Endothelial cell of umbilical vein (primary cell): ENCODE results near the gene ARMC3. TPM values are rescaled to one million over a fixed set of nuclear protein-coding genes. Genes with fewer than 3 reads are reported as not detected.

Experiments used
- BruUV-seq: library from RNA; stranded (reverse); fragments of 400-500 nt; replicated peaks from 2 replicates; lab custom pipeline; 2021; lab: Mats Ljungman, UMichigan
- CTCF ChIA-PET: fragments of 300-600, 350-600 bp; sonication (Branson Sonifier 250); formaldehyde crosslinking; loops from one replicate; lab custom pipeline; 2021; ENCODE audit warnings: antibody characterized with exemption, inconsistent platforms; lab: Charles Lee
- POLR2A ChIA-PET: fragments of 300-600, 350-600 bp; sonication (Branson Sonifier 250); formaldehyde crosslinking; loops from one replicate; lab custom pipeline; 2021; ENCODE audit warnings: antibody characterized with exemption, inconsistent platforms; lab: Charles Lee
- DNase-seq: peaks from one replicate; pipeline ENCODE4 v3.0.0-alpha.2; 2011; ENCODE audit warnings: low read depth, low spot score
- FAIRE-seq: peaks from 2 replicates; lab custom pipeline; 2011; peaks lifted over from hg19 to GRCh38; lab: Jason Lieb, UNC
- H2AFZ ChIP-seq: 2 replicates; pipeline ENCODE4 v1.6.0; 2012; ENCODE audit warnings: low read depth, low read length, control low read depth, inconsistent platforms
- H3K27ac ChIP-seq: 2 replicates; pipeline ENCODE4 v1.5.1; 2011; ENCODE audit warnings: low read depth, mild to moderate bottlenecking, control low read depth, low read length, moderate library complexity; ENCODE audit not compliant: insufficient read depth
- H3K27me3 ChIP-seq, 2 experiments: 2 replicates each; pipeline versions ENCODE4 v1.6.0 to v1.6.1; 2011; ENCODE audit warnings: low read length in 2 of 2, mixed read lengths in 1 of 2; ENCODE audit not compliant: control insufficient read depth in 2 of 2, insufficient read depth in 2 of 2
- H3K36me3 ChIP-seq, 2 experiments: 2 replicates in 1 of 2; 3 replicates in 1 of 2; pipeline ENCODE4 v1.5.1; 2011; ENCODE audit warnings: low read length in 2 of 2, mild to moderate bottlenecking in 1 of 2, moderate library complexity in 1 of 2; ENCODE audit not compliant: control insufficient read depth in 2 of 2, insufficient read depth in 2 of 2; ENCODE audit errors: extremely low read depth in 1 of 2
- H3K4me1 ChIP-seq: 3 replicates; pipeline ENCODE4 v1.5.1; 2011; ENCODE audit warnings: mild to moderate bottlenecking, low read length; ENCODE audit not compliant: control insufficient read depth, insufficient read depth; ENCODE audit errors: extremely low read depth
- H3K4me2 ChIP-seq: 2 replicates; pipeline ENCODE4 v1.6.1; 2011; ENCODE audit warnings: low read length, control low read depth, mixed read lengths; ENCODE audit not compliant: insufficient read depth
- H3K4me3 ChIP-seq, 3 experiments: fragments of 200-600 bp in 1 of 3; sonication (generic), shearing (Covaris generic) in 1 of 3; replicated peaks in 1 of 3; 2 replicates each; pipeline ENCODE4 v1.5.1; 2011 to 2016; ENCODE audit warnings: control low read depth in 3 of 3, low read length in 3 of 3, mild to moderate bottlenecking in 2 of 3, inconsistent platforms in 1 of 3, low read depth in 1 of 3, moderate library complexity in 1 of 3; ENCODE audit not compliant: insufficient read depth in 1 of 3
- H3K79me2 ChIP-seq: 2 replicates; pipeline ENCODE4 v1.6.0; 2012; ENCODE audit warnings: low read length, inconsistent platforms; ENCODE audit not compliant: control insufficient read depth, insufficient read depth
- H3K9ac ChIP-seq: replicated peaks from 2 replicates; pipeline ENCODE3; 2011; ENCODE audit warnings: low read length, control low read depth; ENCODE audit not compliant: insufficient read depth; ENCODE audit errors: extremely low read depth
- H3K9me1 ChIP-seq: replicated peaks from 3 replicates; pipeline ENCODE4 v1.6.0; 2011; ENCODE audit warnings: mild to moderate bottlenecking, low read length; ENCODE audit not compliant: control insufficient read depth, insufficient read depth; ENCODE audit errors: extremely low read depth
- H3K9me3 ChIP-seq: replicated peaks from 2 replicates; pipeline ENCODE4 v1.5.1; 2012; ENCODE audit warnings: low read length, inconsistent platforms; ENCODE audit not compliant: control insufficient read depth, insufficient read depth
- H4K20me1 ChIP-seq: replicated peaks from 2 replicates; pipeline ENCODE3; 2011; ENCODE audit warnings: mild to moderate bottlenecking, low read length; ENCODE audit not compliant: control insufficient read depth, insufficient read depth; ENCODE audit errors: extremely low read depth
- CTCF ChIP-seq, 2 donors: IDR thresholded peaks; 1 replicate in 1 of 2; 2 replicates in 1 of 2; pipeline ENCODE4 v1.5.1; 2011; ENCODE audit warnings: low read length in 2 of 2, mild to moderate bottlenecking in 2 of 2, moderate library complexity in 2 of 2, control low read depth in 1 of 2, inconsistent platforms in 1 of 2, low read depth in 1 of 2; ENCODE audit not compliant: insufficient read depth in 1 of 2; ENCODE audit errors: extremely low read depth in 1 of 2
- EZH2 ChIP-seq: IDR thresholded peaks from 2 replicates; pipeline ENCODE4 v1.6.1; 2012; ENCODE audit warnings: borderline replicate concordance, low read depth, mild to moderate bottlenecking, moderate library complexity, low read length, inconsistent platforms; ENCODE audit not compliant: severe bottlenecking
- FOS ChIP-seq: IDR thresholded peaks from 2 replicates; pipeline ENCODE4 v1.6.1; 2011; ENCODE audit warnings: mild to moderate bottlenecking, low read length, moderate library complexity, borderline replicate concordance; ENCODE audit not compliant: insufficient read depth
- GATA2 ChIP-seq: IDR thresholded peaks from 2 replicates; pipeline ENCODE4 v1.7.0; 2011; ENCODE audit warnings: low read depth, mild to moderate bottlenecking, moderate library complexity, mixed read lengths, low read length; ENCODE audit not compliant: insufficient read length, insufficient read depth
- JUN ChIP-seq: IDR thresholded peaks from 2 replicates; pipeline ENCODE4 v1.6.1; 2011; ENCODE audit warnings: borderline replicate concordance, low read depth; ENCODE audit not compliant: insufficient read length, insufficient read depth
- MAX ChIP-seq: IDR thresholded peaks from 2 replicates; pipeline ENCODE4 v1.6.1; 2011; ENCODE audit not compliant: insufficient read depth, insufficient read length
- MYC ChIP-seq: IDR thresholded peaks from one replicate; pipeline ENCODE4 v1.6.1; 2011; ENCODE audit warnings: mild to moderate bottlenecking, low read depth, low read length
- POLR2A ChIP-seq: IDR thresholded peaks from 2 replicates; pipeline ENCODE4 v1.6.1; 2012; ENCODE audit warnings: low read depth, mild to moderate bottlenecking, control low read depth, low read length
- POLR2AphosphoS5 ChIP-seq: IDR thresholded peaks from 2 replicates; pipeline ENCODE4 v1.6.1; 2012; ENCODE audit warnings: low read depth, mild to moderate bottlenecking, control low read depth, low read length, moderate library complexity; ENCODE audit not compliant: insufficient read depth
- dilution Hi-C: fragments of 300-500 bp; cut with MboI; formaldehyde crosslinking; loops from one replicate; pipeline ENCODE4 v1.15.0; 2019; ENCODE audit warnings: low sequenced_read_pairs; ENCODE audit not compliant: extremely low pct_ligation_motif_present
- intact Hi-C: fragments of 100-400 bp; cut with micrococcal nuclease; formaldehyde crosslinking; loops from one replicate; pipeline ENCODE4 v1.10.0; 2022
- polyA plus RNA-seq, 4 experiments: library from polyadenylated mRNA; depleted of rRNA in 3 of 4; stranded (reverse) in 3 of 4; unstranded in 1 of 4; fragments of >200 nt; gene quantifications; 2 replicates each; pipeline versions ENCODE4 v1.2.1 to v1.2.3, GENCODE V29; 2011 to 2012; ENCODE audit warnings: missing spikeins in 1 of 4
- total RNA-seq: library from RNA; stranded (reverse); gene quantifications from 2 replicates; pipeline ENCODE4 v1.2.3, GENCODE V29; 2021

ARMC3 gene
- total and polyA plus RNA-seq, 2 donors (not counting 3 experiments of a cell fraction or from before 2014, with no cell fraction given), result not detected

- POLR2A ChIA-PET, result no interaction called here
Measured at GRCh38 chr10:22992621-22993020, 64.8 kb downstream of the ARMC3 start.

More at GRCh38 chr10:22992621-22993020, 64.8 kb downstream of the ARMC3 start:
- dilution Hi-C loops (no loop called here), intact Hi-C loops (no loop called here)
- Histone ChIP-seq H2AFZ (no peak overlapping the region), H3K4me1 (no peaks in the 10 kb centered on the region), H3K27me3 (peaks cover 7 to 54% of the 10 kb centered on the region in 2 experiments), H3K36me3 (no peaks in the 10 kb centered on the region), H3K4me3 (no peak overlapping the region), H4K20me1 (no peaks in the 10 kb centered on the region), H3K9ac (no peak overlapping the region), H3K4me2 (no peak overlapping the region), H3K27ac (no peak overlapping the region), H3K9me1 (no peaks in the 10 kb centered on the region), H3K79me2 (no peaks in the 10 kb centered on the region), H3K9me3 (no peaks in the 10 kb centered on the region)
- no TSS peak for BruUV-seq
- TF ChIP-seq MYC (no peak), POLR2A (no peak), GATA2 (no peak), MAX (no peak), CTCF (IDR thresholded peaks at IDR 0.05; ENCODE audit: extremely low read depth in 1 of 2, insufficient read depth in 1 of 2, low read depth in 1 of 2, low read length in 2 of 2) (no peak), JUN (no peak), POLR2AphosphoS5 (no peak), FOS (no peak), EZH2 (no peak)
- FAIRE-seq, result no peak
- CTCF ChIA-PET, result no interaction called here
- DNase-seq, result no peak
